Liver (tissue), 3 donors: ENCODE data around the gene PTPRN2.

Experiments
- EGR1 ChIP-seq, 2 donors: IDR thresholded peaks; 2 replicates each; pipeline ENCODE4 v1.6.1; 2016 to 2018; ENCODE audit warnings: antibody characterized with exemption in 2 of 2, low read depth in 2 of 2
- HNF4A ChIP-seq, 2 donors: conservative IDR thresholded peaks; 2 replicates each; pipeline ENCODE4 v1.6.1; 2016; ENCODE audit warnings: antibody characterized with exemption in 2 of 2, mild to moderate bottlenecking in 2 of 2
- JUND ChIP-seq, 2 donors: IDR thresholded peaks; 2 replicates each; pipeline ENCODE4 v1.6.1; 2016; ENCODE audit warnings: antibody characterized with exemption in 2 of 2
- NR2F2 ChIP-seq: IDR thresholded peaks from 2 replicates; pipeline ENCODE4 v1.6.1; 2016; ENCODE audit warnings: antibody characterized with exemption
- RAD21 ChIP-seq, 2 donors: IDR thresholded peaks; 2 replicates each; pipeline ENCODE4 v1.6.1; 2016; ENCODE audit warnings: antibody characterized with exemption in 2 of 2, mild to moderate bottlenecking in 2 of 2
- RXRA ChIP-seq, 2 donors: IDR thresholded peaks; 2 replicates each; pipeline ENCODE4 v1.6.1; 2017 to 2018; ENCODE audit warnings: antibody characterized with exemption in 2 of 2, mild to moderate bottlenecking in 1 of 2
- SP1 ChIP-seq: IDR thresholded peaks from 2 replicates; pipeline ENCODE4 v1.6.1; 2018; ENCODE audit warnings: antibody characterized with exemption, mild to moderate bottlenecking
- YY1 ChIP-seq: IDR thresholded peaks from 2 replicates; pipeline ENCODE4 v1.6.1; 2016; ENCODE audit warnings: antibody characterized with exemption, mild to moderate bottlenecking
- TF ChIP-seq, protein P1 (sequence below): fragments of 150-350 bp; IDR thresholded peaks from 2 replicates; pipeline ENCODE4 v1.5.1; 2017; ENCODE audit warnings: improper control_type of control experiment, low read depth, low read length; ENCODE audit not compliant: missing input control
- TF ChIP-seq, protein P2 (sequence below): IDR thresholded peaks from 2 replicates; pipeline ENCODE4 v1.6.1; 2016; ENCODE audit warnings: antibody characterized with exemption, mild to moderate bottlenecking
- donor health status: healthy.
- donor health status: healthy.

DNA sequence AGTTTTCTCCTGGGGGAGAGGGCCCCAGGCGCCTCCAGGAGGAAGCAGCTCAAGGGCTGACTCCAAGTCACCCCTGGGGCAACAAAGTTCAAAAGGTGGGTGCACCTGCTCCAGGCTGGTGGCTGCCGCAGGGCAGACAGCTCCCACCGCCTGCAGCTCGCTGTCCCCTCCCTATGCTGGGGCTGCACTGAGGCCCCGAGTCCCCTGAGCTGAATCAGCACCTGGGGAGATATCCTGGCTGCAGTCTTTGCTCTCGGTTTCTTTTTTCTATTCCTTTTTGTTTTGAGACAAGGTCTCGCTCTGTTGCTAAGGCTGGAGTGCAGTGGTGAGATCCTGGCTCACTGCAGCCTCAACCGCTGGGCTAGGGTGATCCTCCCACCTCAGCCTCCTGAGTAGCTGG is 1067.4 kb downstream of the PTPRN2 start:
- TF ChIP-seq, protein P1, sequence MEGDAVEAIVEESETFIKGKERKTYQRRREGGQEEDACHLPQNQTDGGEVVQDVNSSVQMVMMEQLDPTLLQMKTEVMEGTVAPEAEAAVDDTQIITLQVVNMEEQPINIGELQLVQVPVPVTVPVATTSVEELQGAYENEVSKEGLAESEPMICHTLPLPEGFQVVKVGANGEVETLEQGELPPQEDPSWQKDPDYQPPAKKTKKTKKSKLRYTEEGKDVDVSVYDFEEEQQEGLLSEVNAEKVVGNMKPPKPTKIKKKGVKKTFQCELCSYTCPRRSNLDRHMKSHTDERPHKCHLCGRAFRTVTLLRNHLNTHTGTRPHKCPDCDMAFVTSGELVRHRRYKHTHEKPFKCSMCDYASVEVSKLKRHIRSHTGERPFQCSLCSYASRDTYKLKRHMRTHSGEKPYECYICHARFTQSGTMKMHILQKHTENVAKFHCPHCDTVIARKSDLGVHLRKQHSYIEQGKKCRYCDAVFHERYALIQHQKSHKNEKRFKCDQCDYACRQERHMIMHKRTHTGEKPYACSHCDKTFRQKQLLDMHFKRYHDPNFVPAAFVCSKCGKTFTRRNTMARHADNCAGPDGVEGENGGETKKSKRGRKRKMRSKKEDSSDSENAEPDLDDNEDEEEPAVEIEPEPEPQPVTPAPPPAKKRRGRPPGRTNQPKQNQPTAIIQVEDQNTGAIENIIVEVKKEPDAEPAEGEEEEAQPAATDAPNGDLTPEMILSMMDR = no peak
- TF ChIP-seq YY1 = no peak
- TF ChIP-seq SP1 = no peak
- no peak for TF ChIP-seq NR2F2
- no peak for TF ChIP-seq RAD21 (IDR thresholded peaks at IDR 0.05)
- no peak for TF ChIP-seq HNF4A (conservative IDR thresholded peaks at IDR 0.05)
- no peak for TF ChIP-seq RXRA (IDR thresholded peaks at IDR 0.05)
- TF ChIP-seq EGR1 (IDR thresholded peaks at IDR 0.05; ENCODE audit: low read depth in 2 of 2) = no peak
- TF ChIP-seq, protein P2, sequence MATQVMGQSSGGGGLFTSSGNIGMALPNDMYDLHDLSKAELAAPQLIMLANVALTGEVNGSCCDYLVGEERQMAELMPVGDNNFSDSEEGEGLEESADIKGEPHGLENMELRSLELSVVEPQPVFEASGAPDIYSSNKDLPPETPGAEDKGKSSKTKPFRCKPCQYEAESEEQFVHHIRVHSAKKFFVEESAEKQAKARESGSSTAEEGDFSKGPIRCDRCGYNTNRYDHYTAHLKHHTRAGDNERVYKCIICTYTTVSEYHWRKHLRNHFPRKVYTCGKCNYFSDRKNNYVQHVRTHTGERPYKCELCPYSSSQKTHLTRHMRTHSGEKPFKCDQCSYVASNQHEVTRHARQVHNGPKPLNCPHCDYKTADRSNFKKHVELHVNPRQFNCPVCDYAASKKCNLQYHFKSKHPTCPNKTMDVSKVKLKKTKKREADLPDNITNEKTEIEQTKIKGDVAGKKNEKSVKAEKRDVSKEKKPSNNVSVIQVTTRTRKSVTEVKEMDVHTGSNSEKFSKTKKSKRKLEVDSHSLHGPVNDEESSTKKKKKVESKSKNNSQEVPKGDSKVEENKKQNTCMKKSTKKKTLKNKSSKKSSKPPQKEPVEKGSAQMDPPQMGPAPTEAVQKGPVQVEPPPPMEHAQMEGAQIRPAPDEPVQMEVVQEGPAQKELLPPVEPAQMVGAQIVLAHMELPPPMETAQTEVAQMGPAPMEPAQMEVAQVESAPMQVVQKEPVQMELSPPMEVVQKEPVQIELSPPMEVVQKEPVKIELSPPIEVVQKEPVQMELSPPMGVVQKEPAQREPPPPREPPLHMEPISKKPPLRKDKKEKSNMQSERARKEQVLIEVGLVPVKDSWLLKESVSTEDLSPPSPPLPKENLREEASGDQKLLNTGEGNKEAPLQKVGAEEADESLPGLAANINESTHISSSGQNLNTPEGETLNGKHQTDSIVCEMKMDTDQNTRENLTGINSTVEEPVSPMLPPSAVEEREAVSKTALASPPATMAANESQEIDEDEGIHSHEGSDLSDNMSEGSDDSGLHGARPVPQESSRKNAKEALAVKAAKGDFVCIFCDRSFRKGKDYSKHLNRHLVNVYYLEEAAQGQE = no peak
- no peak for TF ChIP-seq JUND (IDR thresholded peaks at IDR 0.05)
